DOHH2 (cell line): ENCODE data around the gene SLC46A2.

ENCODE experiments used
- H3F3A ChIP-seq: fragments of 200-600 bp; sonication (generic), shearing (Covaris generic); 2 replicates; pipeline ENCODE4 v1.6.0; 2016; ENCODE audit warnings: antibody characterized with exemption, mild to moderate bottlenecking; ENCODE audit not compliant: control insufficient read depth, insufficient read depth
- H3K27ac ChIP-seq: fragments of 200-600 bp; sonication (generic); 2 replicates; pipeline ENCODE4 v1.5.1; 2014; ENCODE audit warnings: low read depth, mild to moderate bottlenecking, low read length, moderate library complexity
- H3K27me3 ChIP-seq: fragments of 200-600 bp; sonication (generic); 2 replicates; pipeline ENCODE4 v1.6.1; 2014; ENCODE audit warnings: mild to moderate bottlenecking, low read length, mixed read lengths; ENCODE audit not compliant: control insufficient read depth
- H3K36me3 ChIP-seq: fragments of 200-600 bp; sonication (generic); 2 replicates; pipeline ENCODE4 v1.6.1; 2014; ENCODE audit warnings: mild to moderate bottlenecking, low read length, moderate library complexity, mixed read lengths; ENCODE audit not compliant: control insufficient read depth
- H3K4me1 ChIP-seq: fragments of 200-600 bp; sonication (generic); 2 replicates; pipeline ENCODE4 v1.6.1; 2014; ENCODE audit warnings: mild to moderate bottlenecking, low read length, mixed read lengths; ENCODE audit not compliant: control insufficient read depth
- H3K4me2 ChIP-seq: fragments of 200-600 bp; sonication (generic); 2 replicates; pipeline ENCODE4 v1.6.0; 2014; ENCODE audit warnings: mild to moderate bottlenecking, low read length, moderate library complexity
- H3K4me3 ChIP-seq: fragments of 200-600 bp; sonication (generic); 2 replicates; pipeline ENCODE4 v1.5.1; 2014; ENCODE audit warnings: mild to moderate bottlenecking, low read length, mixed read lengths
- H3K79me2 ChIP-seq: fragments of 200-600 bp; sonication (generic); 2 replicates; pipeline ENCODE4 v1.6.1; 2014; ENCODE audit warnings: mild to moderate bottlenecking, low read length, mixed read lengths; ENCODE audit not compliant: control insufficient read depth
- H3K9me2 ChIP-seq: fragments of 200-600 bp; sonication (generic); replicated peaks from 2 replicates; pipeline ENCODE4 v1.6.1; 2014; ENCODE audit warnings: mild to moderate bottlenecking, low read length, mixed read lengths; ENCODE audit not compliant: control insufficient read depth
- H3K9me3 ChIP-seq: fragments of 200-600 bp; sonication (generic); 2 replicates; pipeline ENCODE4 v1.6.1; 2014; ENCODE audit warnings: antibody characterized with exemption, low read length, mixed read lengths; ENCODE audit not compliant: control insufficient read depth, insufficient read depth
- H4K20me1 ChIP-seq: fragments of 200-600 bp; sonication (generic); 2 replicates; pipeline ENCODE4 v1.6.0; 2014; ENCODE audit warnings: low read depth, mild to moderate bottlenecking, antibody characterized with exemption, low read length, moderate library complexity; ENCODE audit not compliant: control insufficient read depth, insufficient read depth
- EZH2phosphoT487 ChIP-seq: fragments of 200-600 bp; sonication (generic); IDR thresholded peaks from 2 replicates; pipeline ENCODE4 v1.6.1; 2017; ENCODE audit warnings: borderline replicate concordance, mild to moderate bottlenecking, antibody characterized with exemption, low read length, moderate library complexity, mixed read lengths
- TF ChIP-seq, protein P1 (sequence below): fragments of 200-600 bp; sonication (generic); IDR thresholded peaks from one replicate; pipeline ENCODE4 v1.5.1; 2014; ENCODE audit warnings: antibody characterized with exemption, mild to moderate bottlenecking, low read depth, low read length; ENCODE audit not compliant: poor library complexity, severe bottlenecking

The SLC46A2 gene

DNA sequence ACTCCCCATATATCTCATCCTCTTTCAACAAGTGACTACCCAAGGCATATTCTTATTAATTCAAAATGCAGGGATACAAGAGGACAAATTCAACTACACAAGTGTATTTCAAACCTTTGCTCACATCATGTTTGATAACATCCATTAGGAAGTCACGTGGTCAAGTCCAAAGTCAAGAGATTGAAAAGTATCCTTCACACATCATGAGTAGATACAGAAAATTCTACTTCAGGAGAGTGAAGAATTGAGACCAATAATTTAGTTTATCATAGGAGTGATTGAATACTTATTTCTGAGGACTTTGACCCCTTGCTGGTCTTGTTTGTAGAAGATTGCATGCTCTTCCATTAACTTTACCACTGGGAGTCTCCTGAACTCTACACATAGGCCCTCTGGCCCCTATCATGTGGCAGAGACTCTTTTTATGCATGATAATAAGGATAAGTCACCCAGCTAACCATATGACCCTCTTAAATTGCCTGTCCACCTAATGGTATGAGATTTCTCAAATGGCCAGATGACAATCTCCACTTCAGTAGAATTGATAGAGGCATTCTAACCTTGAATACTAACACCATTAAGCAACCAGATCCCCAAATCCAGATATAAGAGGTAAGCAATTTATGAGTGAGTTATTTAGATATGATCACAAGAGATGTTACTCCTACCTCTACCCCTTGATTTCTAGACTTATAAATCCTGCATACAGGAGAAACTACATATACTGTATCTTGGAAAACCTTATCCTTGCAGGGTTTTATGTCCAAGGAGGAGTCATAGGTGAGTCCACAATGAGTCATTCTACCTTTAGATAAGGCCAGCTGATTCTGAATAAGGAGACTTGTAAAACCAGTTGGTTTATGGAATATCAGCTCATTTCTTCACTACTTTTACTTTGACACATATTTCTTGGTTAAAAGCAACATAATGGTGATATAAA lies 26.6 kb upstream of the SLC46A2 start:
- H4K20me1 ChIP-seq: no peaks in the 10 kb centered on the region
- H3K27ac ChIP-seq: no peak overlapping the region
- TF ChIP-seq, protein P1, sequence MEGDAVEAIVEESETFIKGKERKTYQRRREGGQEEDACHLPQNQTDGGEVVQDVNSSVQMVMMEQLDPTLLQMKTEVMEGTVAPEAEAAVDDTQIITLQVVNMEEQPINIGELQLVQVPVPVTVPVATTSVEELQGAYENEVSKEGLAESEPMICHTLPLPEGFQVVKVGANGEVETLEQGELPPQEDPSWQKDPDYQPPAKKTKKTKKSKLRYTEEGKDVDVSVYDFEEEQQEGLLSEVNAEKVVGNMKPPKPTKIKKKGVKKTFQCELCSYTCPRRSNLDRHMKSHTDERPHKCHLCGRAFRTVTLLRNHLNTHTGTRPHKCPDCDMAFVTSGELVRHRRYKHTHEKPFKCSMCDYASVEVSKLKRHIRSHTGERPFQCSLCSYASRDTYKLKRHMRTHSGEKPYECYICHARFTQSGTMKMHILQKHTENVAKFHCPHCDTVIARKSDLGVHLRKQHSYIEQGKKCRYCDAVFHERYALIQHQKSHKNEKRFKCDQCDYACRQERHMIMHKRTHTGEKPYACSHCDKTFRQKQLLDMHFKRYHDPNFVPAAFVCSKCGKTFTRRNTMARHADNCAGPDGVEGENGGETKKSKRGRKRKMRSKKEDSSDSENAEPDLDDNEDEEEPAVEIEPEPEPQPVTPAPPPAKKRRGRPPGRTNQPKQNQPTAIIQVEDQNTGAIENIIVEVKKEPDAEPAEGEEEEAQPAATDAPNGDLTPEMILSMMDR: no peak
- no peak for TF ChIP-seq EZH2phosphoT487

DNA sequence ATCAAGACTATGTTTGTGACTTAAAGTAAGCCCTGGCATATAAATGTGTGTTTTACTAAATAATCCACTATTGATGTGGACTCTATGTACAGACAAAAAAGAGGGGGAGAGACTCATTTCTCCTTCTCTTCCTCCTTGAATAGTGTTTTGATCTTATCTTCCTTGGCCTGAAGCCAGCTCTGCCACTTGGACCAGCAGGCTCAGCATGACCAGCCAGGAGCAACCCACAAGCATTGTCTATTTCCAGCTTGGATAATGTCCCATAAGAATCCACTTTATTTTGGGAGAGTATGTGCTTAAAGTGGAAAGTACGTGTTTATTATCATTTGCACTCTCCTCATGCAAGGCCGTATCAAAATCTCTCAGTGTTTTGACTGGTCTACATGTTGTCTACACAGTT lies 23.8 kb upstream of the SLC46A2 start:
- H3K36me3 ChIP-seq: no peaks in the 10 kb centered on the region
- H3F3A ChIP-seq: no peaks in the 10 kb centered on the region
- H3K4me3 ChIP-seq: no peak overlapping the region
- H3K9me3 ChIP-seq: no peaks in the 10 kb centered on the region
- no peaks in the 10 kb centered on the region for H3K4me1 ChIP-seq
- H3K79me2 ChIP-seq: no peaks in the 10 kb centered on the region
- peaks cover 18% of the 10 kb centered on the region for H3K27me3 ChIP-seq
- no peaks in the 10 kb centered on the region for H4K20me1 ChIP-seq
- H3K9me2 ChIP-seq: no peaks in the 10 kb centered on the region
- no peak overlapping the region for H3K27ac ChIP-seq
- H3K4me2 ChIP-seq: no peak overlapping the region
- TF ChIP-seq EZH2phosphoT487: no peak
- TF ChIP-seq, protein P1: no peak

More for the DNA sequence above, 26.6 kb upstream of the SLC46A2 start:
- Histone ChIP-seq H3K36me3 (no peaks in the 10 kb centered on the region), H3K4me1 (no peaks in the 10 kb centered on the region), H3K9me3 (no peaks in the 10 kb centered on the region), H3K27me3 (peaks cover 16% of the 10 kb centered on the region; the same call in 1 of the 2 replicates), H3F3A (no peaks in the 10 kb centered on the region), H3K79me2 (no peaks in the 10 kb centered on the region), H3K4me3 (no peak overlapping the region), H3K4me2 (no peak overlapping the region), H3K9me2 (no peaks in the 10 kb centered on the region)

DNA sequence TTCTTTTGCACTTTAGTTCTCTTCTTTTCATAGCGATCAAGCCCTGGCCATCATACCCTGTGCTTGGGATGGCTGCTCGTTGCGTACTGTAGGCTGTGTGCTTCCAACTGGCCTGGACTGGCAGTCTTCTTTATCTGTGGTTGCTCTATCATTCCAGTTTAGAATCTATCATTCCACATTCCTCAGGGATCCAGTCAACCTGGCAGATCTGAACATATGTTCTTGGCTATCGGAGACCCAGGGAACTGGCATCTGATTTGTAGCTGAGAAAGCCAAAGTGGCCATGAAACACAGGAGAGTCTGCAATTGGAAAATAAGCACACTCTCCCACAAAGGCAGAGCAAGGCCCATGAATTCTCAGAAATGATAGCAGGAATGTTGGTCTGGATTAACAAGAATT lies 22.6 kb upstream of the SLC46A2 start:
- Histone ChIP-seq H3K4me1 (no peaks in the 10 kb centered on the region), H3K4me3 (no peak overlapping the region), H3K27ac (no peak overlapping the region), H3F3A (no peaks in the 10 kb centered on the region), H3K27me3 (peaks cover 18% of the 10 kb centered on the region), H3K9me2 (no peaks in the 10 kb centered on the region), H4K20me1 (no peaks in the 10 kb centered on the region), H3K9me3 (no peaks in the 10 kb centered on the region), H3K79me2 (no peaks in the 10 kb centered on the region), H3K4me2 (no peak overlapping the region), H3K36me3 (no peaks in the 10 kb centered on the region)
- TF ChIP-seq, protein P1: no peak
- no peak for TF ChIP-seq EZH2phosphoT487
